Eye (tissue), 1 donor: ENCODE data around the gene P2RX1.

Source experiments
- DNase-seq: peaks from one replicate; pipeline ENCODE4 v3.0.0-alpha.2; 2015

P2RX1 gene

DNA sequence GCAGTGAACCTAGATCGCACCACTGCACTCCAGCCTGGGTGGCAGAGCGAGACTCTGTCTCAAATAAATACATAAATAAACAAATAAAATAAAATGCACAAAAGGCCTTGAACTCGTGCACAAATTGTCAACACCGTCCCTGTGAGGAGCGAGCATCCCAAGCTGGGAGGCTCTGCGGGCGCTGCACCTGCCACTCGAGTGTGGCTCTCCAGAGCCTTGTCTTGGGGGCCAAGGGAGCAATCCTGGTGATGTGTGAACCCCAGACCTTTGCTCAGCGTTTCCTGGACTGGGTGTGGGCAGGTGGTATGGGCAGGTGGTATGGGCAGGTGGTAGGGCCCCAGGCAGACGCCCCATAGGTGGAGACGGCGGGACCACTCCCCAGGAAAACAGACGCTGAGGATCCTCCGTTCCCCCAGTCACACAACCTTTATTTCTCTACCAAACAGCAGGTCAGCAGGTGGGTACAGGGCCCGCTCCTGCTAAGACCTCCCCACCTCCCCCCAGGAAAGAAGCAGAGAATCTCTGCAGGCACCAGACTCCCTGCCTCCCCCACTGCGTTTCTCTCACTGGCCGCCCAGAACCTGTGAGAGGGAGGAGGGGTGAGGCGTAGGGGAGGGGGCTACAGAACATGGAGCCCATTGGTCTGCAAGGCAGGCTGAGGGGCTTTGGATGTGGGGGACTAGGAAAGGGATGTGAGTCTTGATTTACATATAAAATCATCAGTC lies 7.4 kb upstream of the P2RX1 start:
- DNase-seq = no peak

DNA sequence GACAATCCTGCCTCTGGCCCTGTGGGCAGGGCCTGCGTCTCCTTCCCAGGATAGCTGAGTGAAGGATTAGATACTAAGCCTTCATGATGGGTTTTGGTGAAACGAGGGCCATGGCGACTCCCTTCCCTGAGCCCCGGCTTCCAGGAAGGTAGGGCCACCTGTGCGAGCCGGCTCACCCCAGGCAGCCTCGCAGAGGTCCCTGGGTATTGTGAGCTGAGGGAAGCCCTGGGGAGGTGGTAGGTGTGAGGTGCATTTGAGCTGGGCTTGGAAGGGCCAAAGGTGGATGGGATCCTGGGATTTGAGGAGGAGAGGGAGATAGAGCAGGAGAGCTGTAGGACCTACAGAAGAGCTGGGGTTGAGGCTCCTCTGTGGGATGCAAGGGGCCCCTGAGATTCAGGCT lies 6.5 kb upstream of the P2RX1 start:
- no peak for DNase-seq

DNA sequence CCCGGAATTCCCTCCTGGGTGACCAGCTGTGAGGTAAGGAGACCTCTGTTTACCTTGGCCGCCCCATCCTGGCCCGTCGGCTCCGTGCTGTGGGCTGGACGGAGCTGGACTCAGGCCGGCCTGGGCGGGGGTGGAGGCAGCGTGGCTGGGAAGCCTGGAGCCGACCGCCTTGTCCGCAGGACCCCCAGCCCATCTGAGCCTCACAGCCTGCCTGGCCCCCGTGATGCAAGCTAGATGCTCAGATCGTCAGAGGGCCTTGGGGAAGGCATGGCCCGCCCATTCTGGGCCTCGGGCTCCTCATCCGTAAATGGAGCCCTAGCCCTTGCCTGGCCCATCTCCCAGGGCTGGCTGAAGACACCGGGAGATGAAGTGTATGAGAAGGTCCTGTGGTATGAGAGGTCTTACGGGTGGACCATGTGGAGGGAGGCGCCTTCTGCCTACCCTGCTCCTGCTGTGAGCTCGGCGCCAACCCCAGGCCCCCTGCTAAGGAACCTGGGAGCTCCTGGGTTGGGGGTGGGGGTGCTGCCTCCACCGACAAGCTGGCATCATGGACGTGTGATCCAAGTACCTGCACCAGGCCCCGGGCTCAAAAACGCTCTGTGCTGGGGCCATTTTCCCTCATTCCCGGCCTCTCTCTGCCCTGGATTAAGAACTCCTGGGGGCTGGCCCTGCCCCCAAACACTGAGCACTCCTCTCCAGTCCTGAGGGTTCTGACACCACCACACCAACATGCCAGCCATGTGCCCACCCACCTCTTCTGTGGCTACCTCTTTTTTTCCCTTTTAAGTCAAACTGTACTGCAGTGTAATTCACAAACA lies 5.4 kb upstream of the P2RX1 start:
- no peak for DNase-seq

DNA sequence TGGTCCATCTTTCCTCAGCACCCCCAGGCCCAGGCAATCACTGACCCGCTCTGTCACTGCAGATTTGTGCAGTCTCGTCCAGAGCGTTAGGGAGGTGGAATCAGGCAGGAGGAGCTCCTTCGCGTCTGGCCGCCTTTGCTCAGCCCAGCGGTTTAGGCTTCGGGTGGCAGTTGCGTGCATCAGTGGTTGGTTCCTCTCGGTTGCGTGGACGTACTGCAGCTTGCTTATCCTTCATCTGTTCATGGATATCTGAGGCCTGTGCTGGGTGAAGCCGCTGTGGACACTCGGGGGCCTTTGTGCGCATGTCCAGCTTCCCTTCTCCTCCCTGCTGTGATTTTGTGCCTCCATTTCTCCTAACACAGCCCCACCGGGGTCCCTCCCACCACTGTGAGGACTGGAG lies 4.7 kb upstream of the P2RX1 start:
- peak; percentile 83 for DNase-seq

DNA sequence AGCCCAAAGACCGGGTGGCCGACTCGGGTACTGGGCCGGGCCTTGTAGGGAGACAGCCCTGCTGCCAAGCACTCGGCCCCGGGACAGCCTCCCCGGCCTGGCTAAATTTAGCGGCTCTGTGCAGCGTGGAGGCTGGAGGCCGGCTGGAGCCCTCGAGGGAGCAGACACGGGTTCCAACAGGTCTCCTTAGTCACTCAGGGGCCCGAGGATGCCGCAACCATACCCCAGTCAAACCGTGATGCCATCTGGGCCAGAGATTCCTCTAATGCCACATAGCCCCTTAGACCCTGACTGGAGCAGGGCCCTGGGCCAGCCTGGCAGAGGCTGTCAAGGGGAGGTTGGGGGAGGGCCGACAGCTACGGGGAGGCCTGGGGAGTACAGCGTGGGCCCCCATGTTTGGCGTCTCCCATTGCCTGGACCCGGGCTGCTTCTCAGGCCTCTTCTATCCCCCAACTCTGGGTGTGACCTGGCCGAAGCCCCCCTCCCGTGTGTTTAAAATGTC lies 2.9 kb upstream of the P2RX1 start:
- DNase-seq = no peak

DNA sequence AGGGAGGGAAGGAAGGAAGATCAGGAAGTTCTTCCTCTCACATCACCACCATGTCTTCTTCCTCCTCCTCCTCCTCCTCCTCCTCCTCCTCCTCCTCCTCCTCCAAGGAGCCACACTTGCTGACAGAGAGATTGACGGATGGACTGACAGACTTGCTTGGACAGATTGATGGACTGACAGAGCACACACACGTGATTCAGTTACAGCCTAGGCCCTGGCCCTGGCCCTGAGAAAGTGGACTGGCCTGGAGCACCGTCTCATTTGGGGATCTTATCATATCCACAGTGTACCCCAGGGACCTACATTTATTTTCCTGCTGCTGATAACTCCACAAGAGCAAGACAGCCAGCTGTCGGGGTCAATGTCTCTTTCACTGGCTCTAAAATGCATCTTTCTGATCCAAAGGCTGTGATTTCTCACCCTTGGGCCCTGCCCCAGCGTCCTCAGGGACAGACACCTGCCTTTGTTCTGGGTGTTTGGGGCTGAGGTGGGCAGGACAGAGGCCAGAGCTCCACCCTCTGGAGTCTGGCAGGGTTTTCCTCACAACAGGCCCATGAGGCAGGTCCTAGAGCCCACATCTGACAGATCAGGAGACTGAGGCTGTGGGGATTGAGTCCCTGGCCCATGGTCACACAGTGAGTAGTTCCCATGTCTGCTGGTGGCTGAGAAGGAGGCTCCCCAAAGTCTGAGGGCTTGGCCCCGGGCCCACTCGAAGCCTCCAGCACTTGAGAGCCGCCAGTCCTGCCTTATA lies 2.3 kb upstream of the P2RX1 start:
- DNase-seq = no peak

DNA sequence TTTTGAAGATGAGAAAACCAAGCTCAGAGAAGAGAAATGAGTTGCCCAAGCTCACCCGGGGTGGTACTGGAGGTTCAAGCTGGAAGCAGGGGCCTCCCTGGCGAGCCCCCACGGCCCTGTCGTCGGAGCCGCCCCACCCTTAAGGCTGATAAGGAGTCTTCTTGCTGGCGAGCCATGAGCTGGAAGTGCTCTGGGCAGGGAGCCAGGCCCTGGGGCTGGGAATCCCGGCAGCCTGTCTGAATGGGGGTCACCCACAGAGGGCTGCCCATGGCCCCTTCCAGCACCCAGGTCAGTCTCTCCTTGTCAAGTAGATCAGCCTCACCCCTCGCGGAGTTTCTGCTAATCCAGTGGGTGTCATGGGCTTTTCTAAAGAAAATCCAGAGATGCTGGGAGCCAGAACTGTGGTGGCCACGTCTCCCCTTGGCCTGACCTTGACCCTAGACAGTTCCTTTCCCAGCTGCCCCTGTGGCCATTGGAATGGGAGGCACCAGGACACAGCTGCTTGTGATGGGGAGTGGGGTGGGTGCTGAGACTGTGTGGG lies 1.2 kb upstream of the P2RX1 start:
- no peak for DNase-seq

DNA sequence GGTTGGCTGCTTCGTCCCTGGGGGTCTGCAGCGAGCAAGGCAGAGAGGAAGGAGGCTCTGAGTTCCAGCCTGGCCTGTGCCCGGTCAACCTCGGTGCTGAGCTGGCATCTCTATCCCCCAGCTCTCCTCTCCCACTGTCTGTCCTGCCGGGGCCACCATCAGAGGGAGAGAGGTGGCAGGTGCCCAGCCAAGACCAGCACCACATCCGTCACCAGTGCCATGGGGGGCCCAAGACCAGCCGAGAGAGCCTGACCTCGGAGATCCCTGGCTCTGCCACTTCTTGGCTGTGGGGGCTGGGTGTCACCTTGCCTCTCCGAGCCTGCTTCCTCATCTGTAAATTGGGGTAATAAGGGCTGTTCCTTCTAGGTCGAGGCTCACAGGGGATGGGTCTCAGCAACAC lies 560 bp upstream of the P2RX1 start:
- DNase-seq = no peak

DNA sequence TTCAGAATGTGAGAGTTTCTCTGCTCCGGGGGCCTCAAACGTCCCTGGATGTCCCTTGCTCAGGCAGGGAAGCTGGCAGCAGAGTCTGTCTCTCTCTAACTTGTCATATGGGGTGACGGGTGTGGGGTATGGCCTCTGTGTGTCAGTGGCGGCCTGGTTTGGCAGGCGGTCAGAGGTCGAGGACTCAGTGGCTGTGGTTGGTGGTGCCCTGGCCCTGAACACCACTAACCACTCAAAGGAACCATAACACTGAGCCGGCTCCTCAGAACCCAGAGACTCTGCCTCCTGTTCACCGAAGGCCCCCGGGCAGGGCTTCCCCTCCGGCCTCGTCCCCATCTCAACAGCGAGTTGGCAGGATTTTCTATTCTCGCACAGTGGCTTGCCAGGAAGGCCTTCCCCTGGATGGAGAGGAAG lies 677 bp downstream of the P2RX1 start:
- DNase-seq = no peak

DNA sequence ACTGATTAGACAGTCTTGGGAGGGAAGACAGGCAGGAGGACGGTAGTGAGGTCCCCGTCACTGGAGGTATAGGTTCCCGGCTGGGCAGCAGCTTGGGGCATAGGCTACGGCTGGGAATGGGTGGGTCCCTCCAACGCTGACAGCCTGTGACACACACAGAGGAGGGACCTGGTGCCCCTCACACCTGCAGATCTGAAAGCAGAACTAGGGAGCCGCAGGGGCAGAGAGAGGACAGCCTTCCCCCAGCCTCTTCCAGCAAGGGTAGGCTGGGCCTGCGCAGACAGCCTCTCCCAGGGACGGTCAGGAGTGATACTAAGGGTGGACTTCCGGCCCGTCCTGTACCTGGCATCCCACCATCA lies 2.0 kb downstream of the P2RX1 start:
- no peak for DNase-seq

DNA sequence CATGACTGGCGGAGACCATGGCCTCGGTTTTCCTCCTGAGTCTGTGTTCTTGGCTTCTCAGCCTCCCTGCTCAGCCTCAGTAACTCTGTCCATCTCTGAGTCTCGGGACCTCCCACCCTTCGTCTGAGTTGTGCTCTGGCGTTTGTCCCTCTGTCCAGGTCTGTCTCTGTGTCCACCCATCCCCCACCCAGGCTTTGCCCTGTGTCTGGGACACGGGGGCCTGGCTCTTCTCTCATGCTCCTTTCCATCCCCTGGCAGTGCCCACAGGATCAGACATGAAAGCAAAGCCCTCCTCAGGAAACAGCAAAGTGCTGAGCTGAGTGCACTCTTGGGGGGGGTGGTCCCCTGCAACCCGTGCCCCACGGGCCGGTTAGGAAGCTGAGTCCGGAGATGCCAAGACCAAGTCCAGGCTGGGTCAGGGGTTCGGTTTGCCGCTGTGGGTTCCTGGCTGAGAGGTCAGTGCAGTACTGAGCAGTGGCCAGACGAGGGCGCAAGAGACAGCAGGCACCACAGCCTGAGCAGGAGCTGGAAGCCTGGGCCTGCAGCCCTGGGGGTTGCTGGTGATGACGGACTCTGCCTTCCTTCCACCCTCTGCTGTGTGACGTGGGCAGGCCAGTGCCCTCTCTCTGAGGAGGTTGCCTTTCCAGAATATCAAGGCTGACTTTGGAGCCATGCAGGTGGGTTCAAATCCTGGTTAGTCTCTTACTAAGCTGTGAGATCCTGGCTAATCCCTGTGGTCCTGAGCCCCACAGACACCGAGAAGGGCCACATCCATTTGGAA lies 2.5 kb downstream of the P2RX1 start:
- DNase-seq = peak; percentile 86

DNA sequence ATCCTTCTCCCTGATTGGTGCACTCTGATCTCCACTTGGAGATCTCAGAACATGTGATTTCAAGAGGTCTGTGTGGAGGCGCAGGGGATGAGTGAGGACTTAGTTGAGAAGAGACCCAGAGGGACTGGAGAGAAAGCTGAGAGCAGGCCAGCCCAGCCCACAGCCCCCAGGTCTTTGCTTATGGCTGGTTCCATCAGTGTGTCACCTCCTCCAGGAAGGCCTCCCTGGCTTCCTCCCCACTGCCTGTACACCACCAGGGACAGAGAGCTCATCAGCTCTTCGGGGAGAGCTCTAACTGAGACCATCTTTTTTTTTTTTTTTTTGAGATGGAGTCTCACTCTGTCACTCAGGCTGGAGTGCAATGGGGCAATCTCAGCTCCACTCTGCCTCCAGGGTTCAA lies 3.4 kb downstream of the P2RX1 start:
- no peak for DNase-seq

DNA sequence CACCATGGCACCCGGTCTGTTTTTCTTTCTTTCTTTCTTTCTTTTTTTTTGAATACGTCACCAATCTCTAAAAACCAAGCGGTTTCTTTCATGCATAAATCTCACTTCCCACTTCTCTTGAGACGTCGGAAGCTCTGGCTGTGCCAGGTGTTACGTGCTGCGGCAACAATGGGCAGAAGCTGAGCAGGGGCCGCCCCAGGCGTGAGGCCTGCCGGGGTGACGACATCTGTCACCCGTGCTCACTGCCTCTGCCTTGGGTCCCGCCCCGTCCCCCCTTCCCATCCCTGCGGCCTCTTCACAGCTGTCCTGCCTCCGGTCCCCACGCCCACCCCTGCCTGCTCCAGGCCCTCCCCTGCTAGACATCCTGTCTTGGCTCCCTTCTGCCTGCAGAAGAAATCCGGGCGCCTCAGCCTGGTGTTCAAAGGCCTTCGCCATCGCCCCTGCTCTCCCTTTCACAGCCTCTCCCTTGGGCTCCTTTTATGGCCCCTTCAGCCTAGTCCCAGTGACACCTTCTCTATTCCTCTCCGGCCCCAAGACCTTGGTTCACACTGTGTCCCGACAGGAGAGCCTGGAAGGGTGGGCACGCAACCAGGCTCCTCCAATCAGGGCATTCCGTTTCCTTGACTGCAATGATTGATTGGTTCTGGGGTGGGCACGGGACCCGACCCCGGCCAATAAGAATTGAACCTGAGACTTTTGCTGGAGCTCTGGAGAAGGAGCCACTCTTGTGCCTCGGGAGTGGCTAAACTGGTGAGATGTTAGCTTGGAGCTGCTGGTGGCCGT lies 4.8 kb downstream of the P2RX1 start:
- DNase-seq = peak; percentile 67

DNA sequence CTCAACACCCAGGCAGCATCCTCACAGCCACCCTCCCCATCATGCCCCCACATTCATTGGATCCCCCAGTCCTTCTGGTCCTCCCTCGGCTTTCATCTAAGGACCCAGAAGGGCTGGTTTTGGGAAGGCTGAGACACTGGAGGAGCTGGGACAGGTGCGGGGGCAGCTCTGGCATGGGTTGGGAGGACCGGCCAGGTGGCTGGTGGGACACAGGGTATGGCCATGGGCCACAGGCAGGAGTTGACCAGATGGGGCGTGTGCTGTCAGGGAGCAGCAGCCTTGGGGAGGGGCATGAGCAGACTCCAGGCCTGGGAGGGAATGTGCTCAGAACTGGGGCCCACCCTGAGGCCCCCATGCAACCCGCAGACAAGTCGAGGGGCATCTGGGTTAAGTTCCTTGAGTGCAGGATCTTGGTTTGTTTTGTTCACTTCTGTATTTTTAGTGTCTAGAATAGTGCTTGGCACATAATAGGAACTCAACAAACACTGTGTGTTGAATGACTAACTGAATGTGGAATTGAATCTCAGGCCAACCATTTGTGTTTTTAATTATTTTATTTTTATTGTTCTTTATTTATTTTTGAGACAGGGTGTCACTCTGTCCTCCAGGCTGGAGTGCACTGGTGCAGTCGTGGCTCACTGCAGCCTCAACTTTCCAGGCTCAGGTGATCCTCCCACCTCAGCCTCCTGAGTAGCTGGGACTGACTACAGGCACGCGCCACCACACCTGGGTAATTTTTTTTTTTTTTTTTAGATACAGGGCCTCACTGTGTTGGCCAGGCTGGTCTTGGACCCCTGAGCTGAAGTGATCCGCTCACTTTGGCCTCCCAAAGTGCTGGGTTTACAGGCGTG lies 5.6 kb downstream of the P2RX1 start:
- DNase-seq = no peak

DNA sequence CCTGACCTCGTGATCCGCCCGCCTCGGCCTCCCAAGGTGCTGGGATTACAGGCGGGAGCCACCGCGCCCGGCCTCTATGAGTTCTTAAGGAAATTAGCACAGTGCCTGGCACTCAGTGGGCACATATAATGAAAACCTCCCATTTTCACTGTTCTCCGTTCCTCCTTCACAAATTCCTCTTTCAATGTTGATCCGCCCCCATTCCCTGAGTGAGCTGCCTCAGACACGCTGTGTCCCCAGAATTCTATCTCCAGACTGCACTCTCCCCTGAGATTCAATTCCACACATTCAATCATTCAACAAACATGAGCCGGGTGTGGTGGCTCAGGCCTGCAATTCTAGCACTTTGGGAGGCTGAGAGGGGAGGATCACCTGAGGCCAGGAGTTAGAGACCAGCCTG lies 7.0 kb downstream of the P2RX1 start:
- no peak for DNase-seq

DNA sequence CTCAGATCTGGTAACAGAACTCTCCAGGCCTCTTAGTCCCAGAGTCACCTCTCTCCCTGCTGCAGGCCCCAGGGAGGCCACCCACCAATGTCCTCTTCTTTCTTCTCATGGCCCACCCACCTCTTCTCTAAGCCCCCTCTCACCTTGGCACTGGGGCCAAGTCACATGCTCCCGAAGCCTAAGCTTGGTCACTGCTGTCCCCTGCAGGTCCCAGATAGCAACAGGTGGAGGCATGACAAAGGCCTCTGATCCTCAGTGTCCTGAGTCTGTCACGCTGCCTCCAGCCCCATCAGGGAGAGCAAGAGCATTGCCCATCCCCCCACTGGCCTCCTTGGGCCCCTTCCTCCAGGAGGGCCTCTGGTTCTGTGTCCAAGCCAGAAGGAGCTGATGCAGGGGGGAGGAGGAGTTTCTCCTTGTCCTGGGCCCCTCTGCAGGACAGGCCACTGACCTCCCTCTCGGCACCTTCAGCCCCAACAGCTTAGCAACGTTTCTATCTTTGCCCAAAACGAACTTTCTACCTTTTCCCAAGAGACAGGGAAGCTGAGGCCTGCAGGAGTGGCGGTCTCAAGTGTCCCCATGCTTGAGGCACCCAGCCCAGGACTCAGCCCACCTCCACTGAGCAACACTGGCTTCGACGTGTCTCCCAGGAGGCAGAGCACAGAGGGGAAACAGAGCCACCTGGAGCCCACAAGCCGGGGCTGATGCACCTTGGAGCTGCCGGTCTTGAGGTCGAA lies 8.6 kb downstream of the P2RX1 start:
- DNase-seq = no peak

DNA sequence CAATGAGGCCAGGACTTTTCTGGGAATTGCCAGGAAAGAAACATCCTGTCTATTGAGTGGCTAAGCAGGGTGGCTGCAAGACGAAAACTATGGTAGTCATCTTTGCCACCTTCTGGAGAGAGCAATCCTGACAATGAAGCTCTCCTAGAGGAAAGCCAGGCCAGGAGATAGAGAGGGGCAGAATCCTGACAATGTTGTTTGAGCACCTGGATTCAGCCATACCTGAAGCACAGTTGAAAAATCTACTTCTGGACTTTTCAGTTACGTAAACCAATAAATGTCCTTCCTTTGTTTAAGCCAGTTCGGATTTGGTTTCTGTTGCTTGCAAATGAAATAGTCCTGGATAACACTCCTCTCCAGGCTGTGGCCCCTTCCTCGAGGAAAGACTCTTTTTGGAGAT lies 9.4 kb downstream of the P2RX1 start:
- no peak for DNase-seq

DNA sequence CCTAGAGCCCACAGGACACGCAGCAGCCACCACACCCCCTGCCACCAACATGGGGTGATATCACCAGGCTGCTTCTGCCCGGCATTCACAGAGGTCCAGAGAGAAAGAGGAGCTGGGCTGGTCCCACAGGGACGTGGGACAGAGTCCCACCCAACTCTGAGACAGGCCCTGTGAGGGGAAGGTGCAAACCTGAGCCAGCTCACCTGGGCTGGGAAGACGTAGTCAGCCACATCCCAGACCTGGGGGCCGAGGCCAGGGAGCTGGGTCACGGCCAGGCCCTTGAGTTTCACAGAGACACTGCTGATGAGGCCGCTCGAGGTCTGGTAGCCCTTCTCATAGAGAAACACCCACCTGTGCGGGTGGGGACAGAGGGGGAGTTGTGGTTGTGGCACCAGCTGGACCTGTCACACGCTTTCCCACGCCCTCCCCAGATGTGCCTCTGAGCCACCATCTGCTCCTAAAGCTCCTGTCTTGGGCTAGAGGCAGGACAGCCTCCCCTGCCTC lies 11.2 kb downstream of the P2RX1 start:
- peak; percentile 30 for DNase-seq

DNA sequence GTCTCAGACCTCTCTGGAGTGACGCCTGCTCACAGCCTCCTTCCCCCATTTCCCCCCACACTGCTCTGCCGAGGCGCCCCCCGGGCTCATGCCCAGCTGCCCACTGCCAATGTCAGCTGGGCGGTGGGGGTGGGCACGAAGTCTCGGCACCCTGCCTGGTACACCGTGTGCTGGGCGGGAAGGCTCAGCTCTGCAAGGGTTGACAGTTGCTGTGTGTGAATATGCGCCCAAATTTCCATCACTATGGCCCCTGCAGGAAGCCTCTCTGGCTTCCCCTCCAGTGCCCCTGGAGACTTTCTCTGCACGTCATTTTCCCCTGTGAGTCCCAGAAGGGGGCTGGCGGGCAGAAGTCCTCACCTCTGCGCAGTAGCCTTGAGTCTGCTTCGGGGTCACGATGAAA lies 11.8 kb downstream of the P2RX1 start:
- no peak for DNase-seq

DNA sequence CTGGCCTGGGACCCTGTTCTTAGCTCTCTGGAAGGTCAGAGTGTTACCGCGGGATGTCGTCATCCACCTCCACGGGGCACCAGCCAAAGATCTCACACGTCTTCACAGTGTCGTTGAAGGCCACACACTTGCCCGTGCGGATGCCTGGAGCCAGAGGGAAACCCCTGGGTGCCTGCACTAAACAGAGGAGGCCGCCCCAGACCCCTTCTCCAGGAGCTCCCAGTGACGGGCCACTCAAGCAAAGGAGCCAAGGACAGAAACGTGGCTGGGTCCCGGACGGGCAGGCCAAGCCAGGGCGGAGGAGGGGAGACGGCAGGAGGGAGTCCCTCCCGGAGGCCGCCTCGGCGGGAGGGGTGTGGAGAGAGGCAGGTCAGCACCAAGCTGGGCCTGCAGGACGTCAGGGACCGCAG lies 12.4 kb downstream of the P2RX1 start:
- no peak for DNase-seq
